RWPE1 (cell line): ENCODE results near the gene ZNF775.

Source experiments
- CTCF ChIA-PET: fragments of 350-600 bp; sonication (Branson Sonifier 250); formaldehyde crosslinking; extraction: SDS; loops from one replicate; lab custom pipeline; 2021; lab: Yijun Ruan, JAX
- POLR2A ChIA-PET: fragments of 400-600 bp; formaldehyde crosslinking; extraction: SDS; loops from one replicate; lab custom pipeline; 2020; ENCODE audit warnings: antibody characterized with exemption; ENCODE audit not compliant: low non-redundant PET; lab: Yijun Ruan, JAX
- DNase-seq: peaks from one replicate; pipeline ENCODE4 v3.0.0; 2012; ENCODE audit warnings: low spot score
- H3K27ac ChIP-seq: fragments of 450-650 bp; 2 replicates; pipeline ENCODE4 v1.5.1; 2017
- TF ChIP-seq, protein P1 (sequence below): fragments of 450-650 bp; conservative IDR thresholded peaks from 2 replicates; pipeline ENCODE4 v1.5.1; 2017; ENCODE audit warnings: low read depth, mild to moderate bottlenecking

The ZNF775 gene

DNA sequence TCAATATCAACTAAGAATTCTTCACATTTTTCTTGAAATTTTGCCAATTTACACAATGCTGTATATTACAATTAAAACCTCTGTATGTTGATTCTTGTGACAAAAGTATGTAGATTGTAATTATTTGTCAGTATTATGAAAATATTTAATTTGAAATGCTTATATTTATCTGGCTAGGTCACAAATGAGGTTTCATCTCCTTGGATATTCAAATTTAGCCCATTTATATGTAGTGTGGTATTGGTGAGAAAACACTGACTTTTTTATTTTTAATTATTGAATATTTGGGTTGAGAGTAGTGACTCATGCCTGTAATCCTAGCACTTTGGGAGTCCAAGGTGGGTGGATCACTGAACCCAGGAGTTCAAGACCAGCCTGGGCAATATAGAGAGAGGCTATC lies 34.8 kb upstream of the ZNF775 start:
- ChIA-PET CTCF (no interaction called here), POLR2A (no interaction called here)
- no peak for DNase-seq
- H3K27ac ChIP-seq, result no peak overlapping the region
- TF ChIP-seq, protein P1, sequence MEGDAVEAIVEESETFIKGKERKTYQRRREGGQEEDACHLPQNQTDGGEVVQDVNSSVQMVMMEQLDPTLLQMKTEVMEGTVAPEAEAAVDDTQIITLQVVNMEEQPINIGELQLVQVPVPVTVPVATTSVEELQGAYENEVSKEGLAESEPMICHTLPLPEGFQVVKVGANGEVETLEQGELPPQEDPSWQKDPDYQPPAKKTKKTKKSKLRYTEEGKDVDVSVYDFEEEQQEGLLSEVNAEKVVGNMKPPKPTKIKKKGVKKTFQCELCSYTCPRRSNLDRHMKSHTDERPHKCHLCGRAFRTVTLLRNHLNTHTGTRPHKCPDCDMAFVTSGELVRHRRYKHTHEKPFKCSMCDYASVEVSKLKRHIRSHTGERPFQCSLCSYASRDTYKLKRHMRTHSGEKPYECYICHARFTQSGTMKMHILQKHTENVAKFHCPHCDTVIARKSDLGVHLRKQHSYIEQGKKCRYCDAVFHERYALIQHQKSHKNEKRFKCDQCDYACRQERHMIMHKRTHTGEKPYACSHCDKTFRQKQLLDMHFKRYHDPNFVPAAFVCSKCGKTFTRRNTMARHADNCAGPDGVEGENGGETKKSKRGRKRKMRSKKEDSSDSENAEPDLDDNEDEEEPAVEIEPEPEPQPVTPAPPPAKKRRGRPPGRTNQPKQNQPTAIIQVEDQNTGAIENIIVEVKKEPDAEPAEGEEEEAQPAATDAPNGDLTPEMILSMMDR, result no peak

DNA sequence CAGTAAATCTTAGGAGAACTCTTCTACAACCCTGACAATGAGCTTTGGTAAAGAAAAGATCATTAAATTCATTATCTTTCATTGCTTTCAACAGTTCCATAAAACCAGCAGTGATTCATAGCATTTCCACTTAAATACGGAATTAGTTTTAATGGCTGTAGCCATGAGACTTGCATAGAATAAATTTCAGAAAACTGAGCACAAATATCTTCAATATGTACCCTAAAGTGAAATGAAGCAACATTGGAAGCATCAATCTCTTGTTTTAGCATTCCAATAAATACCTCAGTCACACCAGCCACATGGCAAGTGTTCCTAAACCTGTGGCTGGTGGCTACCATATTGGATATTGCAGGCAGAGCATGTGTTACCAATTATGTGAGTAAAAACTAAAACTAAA lies 34.1 kb upstream of the ZNF775 start:
- ChIA-PET POLR2A (no interaction called here), CTCF (no interaction called here)
- TF ChIP-seq, protein P1, result no peak

DNA sequence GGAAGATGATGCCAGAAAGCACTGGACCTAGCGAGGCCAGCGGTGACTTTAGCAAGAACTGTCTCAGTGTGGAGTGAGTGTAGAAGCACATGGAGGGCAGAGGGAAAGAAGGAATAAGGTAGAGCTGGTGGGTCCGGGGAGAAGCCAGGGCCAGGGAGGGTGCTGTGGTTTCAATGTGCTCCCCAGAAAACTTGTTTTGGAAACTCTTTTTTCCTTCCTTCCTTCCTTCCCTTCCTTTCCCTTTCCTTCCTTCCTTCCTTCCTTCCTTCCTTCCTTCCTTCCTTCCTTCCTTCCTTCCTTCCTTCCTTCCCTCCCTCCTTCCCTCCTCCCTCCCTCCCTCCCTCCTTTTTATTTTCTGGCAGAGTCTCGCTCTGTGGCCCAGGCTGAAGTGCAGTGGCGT lies 32.2 kb upstream of the ZNF775 start:
- TF ChIP-seq, protein P1, result no peak
- CTCF ChIA-PET, result no interaction called here

More for the DNA sequence above, 34.1 kb upstream of the ZNF775 start:
- H3K27ac ChIP-seq, result no peak overlapping the region
- no peak for DNase-seq

DNA sequence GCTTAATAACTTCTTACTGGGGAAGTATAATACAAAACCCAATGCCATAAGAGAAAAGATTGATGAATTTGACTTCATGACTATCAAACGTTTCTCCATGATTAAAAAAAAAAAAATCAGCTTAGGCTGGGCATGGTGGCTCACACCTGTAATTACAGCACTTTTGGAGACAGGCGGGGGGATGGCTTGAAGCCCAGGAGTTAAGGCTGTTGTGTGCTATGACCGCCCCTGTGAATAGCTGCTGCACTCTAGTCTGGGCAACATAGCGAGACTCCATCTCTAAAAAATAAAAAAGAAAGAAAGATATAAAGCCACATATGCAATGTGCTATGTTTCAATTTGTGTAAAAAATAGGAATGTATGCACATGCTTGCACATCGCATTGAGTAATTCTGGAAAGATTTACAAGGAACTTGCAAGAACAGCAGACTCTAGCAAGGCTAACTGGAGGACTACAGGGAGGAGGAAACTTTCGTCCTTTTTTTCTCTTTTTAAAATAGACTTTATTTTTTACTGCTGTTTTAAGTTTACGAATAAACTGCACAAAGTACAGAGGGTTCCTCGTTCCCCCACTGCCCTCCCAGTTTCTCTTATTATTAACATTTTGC lies 27.4 kb upstream of the ZNF775 start:
- no peak overlapping the region for H3K27ac ChIP-seq
- TF ChIP-seq, protein P1, result no peak
- ChIA-PET CTCF (no interaction called here), POLR2A (no interaction called here)
- DNase-seq, result no peak

More for the DNA sequence above, 32.2 kb upstream of the ZNF775 start:
- DNase-seq, result no peak
- POLR2A ChIA-PET, result no interaction called here
- H3K27ac ChIP-seq, result no peak overlapping the region

DNA sequence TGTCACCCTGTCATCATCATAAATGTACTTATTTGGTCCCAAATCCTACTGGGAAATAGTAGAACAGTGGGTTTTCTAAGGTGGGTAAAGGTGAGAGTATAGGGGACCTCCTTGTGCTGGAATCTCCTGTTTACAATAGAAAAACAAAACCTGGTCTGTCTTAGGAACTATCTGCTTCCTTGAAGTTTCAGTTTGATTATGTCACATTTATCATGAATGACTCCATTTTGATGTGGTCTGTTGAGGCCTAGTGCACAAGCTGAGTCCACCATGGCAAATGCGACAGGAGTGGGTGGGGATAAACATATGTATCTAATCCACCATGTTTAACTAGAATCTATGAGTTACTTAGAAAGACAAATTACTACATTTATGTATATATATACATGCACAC lies 23.5 kb upstream of the ZNF775 start:
- CTCF ChIA-PET, result interaction anchor here (0.6 to 0.7 kb wide), 2 partner anchors 19 to 730 kb away, joined by 3 to 4 read pairs; no protein-coding TSS in a partner anchor
- TF ChIP-seq, protein P1, result no peak

DNA sequence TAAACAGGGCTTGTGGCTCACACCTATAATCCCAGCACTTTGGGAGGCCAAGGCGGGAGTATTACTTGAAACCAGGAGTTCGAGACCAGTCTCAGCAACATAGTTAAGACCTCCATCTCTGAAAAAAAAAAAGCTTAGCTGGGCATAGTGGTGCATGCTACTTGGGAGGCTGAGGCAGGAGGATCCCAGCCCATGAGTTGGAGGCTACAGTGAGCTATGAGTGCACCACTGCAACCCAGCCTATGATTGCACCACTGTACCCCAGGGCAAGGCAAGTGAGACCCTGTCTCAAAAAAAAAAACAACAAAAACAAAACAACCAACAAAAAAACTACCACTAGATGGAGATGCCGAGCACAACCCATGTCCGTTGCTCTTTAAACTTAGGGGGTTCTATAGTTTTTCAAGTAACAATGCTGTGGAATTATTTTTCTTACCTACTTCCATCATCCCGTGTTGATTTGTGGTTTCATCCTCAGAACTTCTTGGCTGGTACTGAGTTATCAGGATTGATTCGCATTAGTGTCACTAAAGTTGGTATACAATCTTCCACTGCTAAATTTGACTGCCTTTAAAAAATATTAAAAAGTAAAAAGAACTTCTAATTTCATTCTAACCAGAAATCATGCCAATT lies 22.7 kb upstream of the ZNF775 start:
- CTCF ChIA-PET, result interaction anchor here (0.5 to 0.7 kb wide), 2 partner anchors 11 to 18 kb away, joined by 3 to 4 read pairs; no protein-coding TSS in a partner anchor
- H3K27ac ChIP-seq, result no peak overlapping the region
- POLR2A ChIA-PET, result no interaction called here
- no peak for DNase-seq
- TF ChIP-seq, protein P1, result peak; percentile 86

More for the DNA sequence above, 23.5 kb upstream of the ZNF775 start:
- POLR2A ChIA-PET, result no interaction called here
- no peak overlapping the region for H3K27ac ChIP-seq
- DNase-seq, result no peak
